Stimulated activated CD8-positive, alpha-beta memory T cell treated with anti-CD3 and anti-CD28 coated beads, Interleukin-4, amount 100 ng/mL, for 48 hours (primary cell): ENCODE results near the gene SH3BP1.
"Not testable (repeated sequence)": the region's sequence is repeated elsewhere in the genome, so short reads cannot be mapped to it uniquely, and the experiment has no call there.

Experiments used
- DNase-seq: peaks from one replicate; pipeline ENCODE4 v3.0.0-alpha.2; 2020

SH3BP1 gene, protein sequence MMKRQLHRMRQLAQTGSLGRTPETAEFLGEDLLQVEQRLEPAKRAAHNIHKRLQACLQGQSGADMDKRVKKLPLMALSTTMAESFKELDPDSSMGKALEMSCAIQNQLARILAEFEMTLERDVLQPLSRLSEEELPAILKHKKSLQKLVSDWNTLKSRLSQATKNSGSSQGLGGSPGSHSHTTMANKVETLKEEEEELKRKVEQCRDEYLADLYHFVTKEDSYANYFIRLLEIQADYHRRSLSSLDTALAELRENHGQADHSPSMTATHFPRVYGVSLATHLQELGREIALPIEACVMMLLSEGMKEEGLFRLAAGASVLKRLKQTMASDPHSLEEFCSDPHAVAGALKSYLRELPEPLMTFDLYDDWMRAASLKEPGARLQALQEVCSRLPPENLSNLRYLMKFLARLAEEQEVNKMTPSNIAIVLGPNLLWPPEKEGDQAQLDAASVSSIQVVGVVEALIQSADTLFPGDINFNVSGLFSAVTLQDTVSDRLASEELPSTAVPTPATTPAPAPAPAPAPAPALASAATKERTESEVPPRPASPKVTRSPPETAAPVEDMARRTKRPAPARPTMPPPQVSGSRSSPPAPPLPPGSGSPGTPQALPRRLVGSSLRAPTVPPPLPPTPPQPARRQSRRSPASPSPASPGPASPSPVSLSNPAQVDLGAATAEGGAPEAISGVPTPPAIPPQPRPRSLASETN

DNA sequence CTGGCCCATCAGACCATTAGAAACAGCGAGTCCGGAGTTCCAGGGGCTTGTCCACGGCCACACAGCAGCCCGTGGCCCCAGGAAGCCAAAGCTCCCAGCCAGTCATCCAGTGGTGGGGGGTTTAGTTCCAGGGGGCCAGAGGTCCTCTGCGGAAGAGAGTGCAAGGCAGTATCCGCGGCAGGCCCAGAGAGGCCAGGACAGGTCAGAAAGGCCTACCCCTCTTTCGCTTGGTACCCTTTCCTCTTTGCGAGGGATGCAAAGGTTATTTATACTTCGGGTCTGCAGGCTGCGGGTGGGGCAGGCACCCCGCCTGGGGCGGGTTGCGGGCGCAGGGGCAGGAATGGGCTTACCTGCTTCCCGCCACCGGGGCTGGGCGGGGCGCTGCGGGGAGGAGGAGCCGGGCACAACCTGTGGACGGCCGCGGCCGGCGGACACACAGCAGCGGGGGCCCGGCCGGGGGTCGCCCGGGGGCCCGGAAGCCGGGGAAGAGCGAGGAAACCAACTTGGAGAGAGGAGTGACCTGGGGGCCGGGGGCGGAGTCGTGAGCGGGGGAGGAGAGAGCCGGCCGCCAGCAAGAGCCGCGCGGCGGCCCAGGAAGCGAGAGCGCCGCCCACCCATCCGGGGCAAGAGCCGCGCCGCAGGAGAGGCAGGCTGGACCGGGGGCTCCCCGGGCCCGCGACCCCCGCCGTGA lies at the start of gene SH3BP1:
Gene SH3BP1 (plus strand): TSS at position 600 of the 691 bp plus-strand sequence. CDS start 119 bp downstream, outside the sequence.
- DNase-seq, result peak; percentile 73

DNA sequence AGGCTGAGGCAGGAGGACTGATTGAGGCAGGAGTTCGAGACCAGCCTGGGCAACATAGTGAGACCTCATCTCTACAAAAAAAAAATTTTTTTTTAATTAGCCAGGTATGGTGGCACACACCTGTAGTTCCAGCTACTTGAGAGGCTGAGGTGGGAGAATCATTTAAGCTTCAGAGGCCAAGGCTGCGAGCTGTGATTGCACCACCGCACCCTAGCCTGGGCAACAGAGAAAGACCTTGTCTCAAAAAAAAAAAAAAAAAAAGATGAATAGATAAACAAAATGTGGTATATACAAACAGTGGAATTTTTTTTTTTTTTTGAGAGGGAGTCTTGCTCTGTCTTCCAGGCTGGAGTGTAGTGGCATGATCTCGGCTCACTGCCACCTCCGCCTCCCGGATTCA lies 48.4 kb upstream of the SH3BP1 start:
- not testable (repeated sequence) for DNase-seq

DNA sequence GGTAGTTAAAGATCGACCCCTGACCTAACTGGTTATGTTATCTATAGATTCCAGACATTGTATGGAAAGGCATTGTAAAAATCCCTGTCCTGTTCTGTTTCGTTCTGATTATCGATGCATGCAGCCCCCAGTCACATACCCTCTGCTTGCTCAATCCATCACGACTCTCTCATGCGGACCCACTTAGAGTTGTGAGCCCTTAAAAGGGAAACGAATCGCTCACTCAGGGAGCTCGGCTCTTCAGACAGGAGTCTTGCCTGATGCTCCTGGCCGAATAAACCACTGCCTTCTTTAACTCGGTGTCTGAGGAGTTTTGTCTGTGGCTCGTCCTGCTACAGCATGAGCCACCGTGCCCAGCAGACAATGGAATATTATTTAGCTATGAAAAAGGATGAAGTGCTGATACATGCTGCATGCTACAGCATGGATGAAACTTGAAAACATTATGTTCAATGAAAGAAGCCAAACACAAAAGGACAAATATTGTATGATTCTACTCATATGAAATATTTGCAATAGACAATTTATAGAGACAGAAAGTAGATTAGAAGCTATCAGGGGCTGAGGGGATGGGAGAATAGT lies 47.6 kb upstream of the SH3BP1 start:
- no peak for DNase-seq

DNA sequence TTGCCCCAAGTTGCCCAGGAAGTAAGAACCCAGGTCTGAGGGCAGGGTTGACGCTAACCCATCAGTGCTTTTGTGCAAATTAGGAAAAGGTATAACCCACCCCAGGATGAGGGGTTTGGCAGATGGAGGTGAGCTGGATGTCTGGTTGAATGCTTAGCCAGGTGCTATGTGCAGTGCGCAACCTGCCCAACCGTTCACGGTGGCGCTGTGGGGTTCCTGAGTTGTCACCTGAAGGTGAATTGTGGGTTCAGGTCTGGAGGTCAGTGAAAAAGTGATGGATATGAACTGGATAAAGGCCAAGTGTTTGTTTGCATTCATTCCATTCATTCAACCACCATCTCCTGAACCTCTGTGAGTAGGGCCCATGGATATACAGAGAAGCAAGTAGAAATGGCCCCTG lies 45.2 kb upstream of the SH3BP1 start:
- no peak for DNase-seq

DNA sequence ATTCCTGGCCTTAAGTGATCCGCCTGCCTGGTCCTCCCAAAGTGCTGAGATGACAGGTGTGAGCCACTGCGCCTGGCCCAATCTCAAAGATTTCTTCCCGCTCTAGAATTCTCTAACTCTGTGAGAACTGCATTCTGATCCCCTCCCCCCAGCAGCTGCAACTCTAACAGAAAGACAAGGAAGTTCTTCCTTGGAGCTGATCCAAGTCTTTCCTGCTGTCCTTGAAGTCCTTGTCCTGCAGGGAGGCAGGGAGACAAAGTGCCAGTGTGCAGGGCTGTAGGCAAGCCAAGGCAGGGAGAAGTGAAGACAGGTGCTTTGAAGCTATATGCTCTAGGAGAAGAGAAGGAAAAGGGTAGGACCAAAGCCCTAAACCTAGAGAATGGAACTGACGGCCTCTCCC lies 40.3 kb upstream of the SH3BP1 start:
- DNase-seq, result no peak

DNA sequence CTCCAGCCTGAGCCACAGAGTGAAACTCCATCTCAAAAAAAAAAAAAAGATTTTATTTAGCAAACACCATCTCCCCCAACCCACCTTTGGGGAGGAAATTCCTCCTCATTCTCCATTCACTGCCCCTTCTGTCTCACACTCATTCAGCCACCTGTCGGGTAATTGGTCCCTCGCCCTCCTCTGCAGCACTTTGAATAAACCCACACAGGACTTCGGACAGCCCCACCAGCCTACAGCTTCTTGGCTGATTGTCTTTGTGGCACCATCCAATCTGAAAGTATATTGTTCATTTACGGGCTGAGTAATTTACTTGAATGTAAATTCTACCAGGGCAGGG lies 38.3 kb upstream of the SH3BP1 start:
- no peak for DNase-seq

DNA sequence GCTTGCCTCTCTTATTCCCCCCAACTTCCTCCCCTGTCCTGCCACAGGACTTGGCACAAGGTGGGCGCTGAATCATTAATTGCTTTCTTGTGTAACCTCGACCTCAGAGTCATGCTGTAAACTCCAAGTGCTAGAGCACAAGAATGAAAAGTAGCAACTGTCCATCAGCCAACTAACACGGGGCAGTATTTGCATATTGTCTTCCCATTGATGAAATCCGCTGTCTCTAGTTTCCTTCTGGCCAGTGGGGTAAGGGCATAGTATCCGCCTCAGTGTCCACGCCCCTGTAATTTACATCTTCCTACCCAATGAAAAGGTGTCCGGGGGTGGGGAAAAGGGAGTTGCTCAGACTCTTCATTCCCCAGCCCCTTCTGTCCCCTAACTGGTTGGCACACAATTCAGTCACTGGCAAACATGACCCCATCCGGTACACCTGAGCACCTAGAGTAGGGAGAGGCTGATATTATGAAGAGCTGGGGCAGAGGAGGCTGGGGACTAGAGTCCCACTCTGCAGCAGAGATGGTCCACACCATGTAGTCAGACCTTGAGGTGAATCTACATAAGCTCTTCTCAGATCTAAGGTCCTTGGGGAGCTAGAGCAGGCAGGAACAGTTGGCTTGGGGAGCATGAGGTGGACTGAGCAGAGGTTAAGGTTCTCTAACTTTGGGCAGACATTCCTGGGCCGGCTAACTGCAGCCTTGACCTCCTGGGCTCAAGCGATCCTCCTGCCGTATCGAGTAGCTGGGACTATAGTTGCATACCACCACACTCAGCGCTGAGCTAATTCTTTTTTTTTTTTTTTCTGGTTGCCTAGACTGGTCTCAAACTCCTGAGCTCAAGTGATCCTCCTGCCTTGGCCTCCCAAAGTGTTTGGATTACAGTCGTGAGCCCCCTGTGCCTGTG lies 37.7 kb upstream of the SH3BP1 start:
- DNase-seq, result no peak

DNA sequence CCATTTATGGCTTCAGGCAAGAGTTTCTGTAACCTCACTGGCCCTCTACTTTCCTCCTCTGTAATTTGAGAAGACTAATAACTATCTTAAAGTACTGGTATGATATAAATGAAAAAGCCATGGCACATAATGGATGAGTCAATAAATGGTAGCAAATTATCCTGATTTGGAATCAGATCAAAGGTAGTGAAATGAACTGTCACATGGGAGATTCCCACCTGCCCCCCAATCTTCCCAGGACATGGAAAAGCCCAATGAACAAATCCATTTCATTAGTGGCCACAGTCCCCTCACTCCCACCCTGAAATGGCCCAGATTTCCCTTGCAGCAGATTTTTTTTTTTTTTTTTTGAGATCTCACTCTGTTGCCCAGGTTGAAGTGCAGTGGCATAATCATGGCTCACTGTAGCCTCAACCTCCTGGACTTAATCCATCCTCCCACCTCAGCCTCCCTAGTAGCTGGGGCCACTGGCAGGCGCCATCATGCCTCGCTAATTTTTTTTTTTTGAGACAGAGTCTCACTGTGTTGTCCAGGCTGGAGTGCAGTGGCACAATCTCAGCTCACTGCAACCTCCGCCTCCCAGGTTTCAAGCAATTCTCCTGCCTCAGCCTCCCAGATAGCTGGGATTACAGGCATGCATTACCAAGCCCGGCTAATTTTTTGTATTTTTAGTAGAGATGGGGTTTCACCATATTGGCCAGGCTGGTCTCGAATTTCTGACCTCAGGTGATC lies 36.8 kb upstream of the SH3BP1 start:
- not testable (repeated sequence) for DNase-seq

DNA sequence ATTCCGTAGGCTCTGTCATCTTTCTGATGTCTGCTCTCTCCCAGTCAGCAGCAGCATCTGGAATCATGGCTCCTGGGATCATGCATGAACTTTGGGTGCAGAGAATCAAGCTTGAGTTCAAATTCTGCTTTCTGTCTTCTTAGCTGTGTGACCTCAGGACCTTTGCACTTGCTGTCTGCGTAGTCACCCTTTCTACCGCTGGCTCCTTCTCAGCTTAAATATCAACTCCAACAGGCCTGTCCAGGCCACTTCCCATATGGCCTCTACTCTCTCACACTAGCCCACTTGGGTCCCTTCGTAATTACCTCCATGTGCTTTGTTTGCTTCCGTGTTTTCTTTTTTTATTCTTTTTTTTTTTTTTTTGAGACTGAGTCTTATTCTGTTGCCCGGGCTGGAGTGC lies 35.4 kb upstream of the SH3BP1 start:
- no peak for DNase-seq

DNA sequence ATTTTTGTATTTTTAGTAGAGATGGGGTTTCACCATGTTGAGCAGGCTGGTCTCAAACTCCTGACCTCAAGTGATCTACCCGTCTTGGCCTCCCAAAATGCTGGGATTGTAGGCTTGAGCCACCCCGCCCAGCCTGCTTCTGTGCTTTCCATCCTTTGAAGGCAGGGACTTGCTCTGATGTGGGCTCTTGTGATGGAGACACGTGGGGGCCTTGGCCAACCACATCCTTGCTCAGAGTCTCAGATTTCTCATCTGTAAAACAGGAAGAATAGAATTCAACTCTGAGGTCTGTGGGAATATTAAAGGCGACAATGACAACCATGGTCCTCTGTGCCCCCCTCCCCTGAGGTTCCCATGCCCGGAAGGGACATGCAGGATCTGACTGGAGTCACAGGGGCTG lies 34.6 kb upstream of the SH3BP1 start:
- DNase-seq, result peak; percentile 49

DNA sequence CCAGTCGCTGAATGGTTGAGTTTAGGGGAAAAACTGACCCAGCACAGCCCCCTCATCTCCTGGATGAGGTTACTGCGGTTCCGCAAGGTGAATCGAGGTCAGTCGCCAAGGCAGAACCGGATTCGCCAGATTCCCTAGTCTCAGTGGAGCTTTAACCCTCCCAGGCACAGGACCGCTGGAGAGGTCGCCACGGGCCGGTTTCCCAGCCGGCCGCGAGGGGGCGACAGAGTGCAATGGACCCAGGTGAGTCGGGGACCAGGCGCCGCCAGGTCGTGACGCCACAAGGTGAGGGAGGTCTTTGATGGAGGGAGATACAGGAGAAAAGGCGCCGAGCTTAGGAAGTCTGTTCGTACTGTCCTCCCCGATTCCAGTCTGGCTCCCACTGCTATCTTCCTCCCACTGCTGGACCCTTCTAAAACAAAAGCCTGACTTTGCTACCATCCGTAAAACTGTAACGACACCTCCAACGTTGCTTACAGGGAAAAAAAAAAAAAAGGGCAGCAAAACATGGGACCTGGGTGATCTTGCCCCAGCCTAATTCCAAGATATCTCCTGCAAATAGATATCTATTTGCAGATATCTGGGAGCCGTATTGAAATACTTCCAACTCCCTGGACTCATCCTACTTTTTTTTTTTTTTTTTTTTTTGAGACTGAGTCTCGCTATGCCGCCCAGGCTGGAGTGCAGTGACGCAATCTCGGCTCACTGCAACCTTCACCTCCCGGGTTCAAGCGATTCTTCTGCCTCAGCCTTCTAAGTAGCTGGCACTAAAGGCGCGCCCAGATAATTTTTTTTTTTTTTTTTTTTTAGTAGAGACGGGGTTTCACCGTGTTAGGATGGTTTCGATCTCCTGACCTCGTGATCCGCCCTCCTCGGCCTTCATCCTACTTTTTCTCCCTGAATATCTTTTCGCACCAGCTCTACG lies 32.2 kb upstream of the SH3BP1 start:
- peak; percentile 96 for DNase-seq

DNA sequence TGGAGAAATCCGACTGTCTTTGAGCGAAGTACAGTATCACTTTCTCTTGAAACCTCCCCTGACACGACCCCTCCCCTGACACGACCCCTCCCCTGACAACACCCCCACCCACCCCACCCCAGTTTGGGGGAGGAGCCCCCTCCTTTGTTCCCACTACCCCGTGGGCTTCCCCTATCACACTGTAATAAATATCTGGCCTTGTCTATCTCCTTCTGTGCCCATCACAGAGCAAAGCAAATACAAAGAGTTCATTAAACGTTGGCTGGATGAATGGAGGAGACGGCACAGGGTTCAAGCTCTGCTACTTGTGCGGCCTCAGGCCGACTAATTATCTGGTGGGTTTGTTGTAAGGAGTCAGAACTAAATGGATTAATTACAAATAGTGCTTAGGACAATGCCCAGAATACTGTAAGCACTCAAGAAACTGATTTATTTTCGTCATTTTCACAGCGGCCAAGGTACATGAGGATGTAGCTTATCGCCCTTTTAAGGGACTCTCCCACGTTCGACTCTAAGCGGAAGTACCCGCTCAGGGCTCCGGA lies 31.5 kb upstream of the SH3BP1 start:
- no peak for DNase-seq

DNA sequence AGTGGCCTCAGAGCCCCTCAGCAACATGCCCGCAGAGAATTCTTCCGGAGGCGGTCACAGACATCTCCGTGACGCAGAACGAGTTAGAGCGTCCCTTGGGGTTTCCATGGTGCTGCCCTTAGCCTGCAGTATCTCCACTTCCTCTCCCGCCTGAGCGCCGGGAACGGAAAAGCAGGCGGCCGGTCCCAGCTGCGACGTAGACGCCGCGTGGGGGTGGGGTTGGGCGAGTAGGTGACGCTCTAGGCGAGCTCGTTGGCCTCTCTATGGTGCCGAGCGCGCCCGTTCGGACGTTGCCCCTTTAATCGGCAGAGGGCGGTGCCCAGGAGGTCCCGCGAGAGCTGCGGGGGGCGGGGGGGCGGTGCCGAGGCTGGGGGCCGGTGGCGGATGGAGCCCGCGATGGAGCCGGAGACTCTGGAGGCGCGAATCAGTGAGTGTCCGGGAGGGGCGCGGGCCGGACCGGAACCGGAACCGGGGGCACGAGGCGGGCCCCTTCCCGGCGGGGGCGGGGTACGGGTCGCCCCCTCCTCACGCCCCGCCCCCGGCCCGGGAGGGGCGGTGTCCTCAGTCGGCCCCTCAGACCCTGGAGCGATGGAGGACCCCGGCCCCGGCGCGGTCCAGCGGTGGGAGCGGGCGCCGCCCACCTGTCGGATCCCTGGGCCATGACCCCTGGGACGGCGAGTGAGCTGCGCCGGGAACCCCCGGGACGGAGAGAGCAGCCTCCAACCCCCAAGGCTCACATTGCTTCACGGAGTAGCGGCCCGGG lies 30.8 kb upstream of the SH3BP1 start, which contains the start of gene GGA1:
Gene GGA1 (plus strand): TSS at position 358 of the 763 bp plus-strand sequence. CDS start 27 bp downstream, at position 385.
- peak; percentile 96 for DNase-seq

DNA sequence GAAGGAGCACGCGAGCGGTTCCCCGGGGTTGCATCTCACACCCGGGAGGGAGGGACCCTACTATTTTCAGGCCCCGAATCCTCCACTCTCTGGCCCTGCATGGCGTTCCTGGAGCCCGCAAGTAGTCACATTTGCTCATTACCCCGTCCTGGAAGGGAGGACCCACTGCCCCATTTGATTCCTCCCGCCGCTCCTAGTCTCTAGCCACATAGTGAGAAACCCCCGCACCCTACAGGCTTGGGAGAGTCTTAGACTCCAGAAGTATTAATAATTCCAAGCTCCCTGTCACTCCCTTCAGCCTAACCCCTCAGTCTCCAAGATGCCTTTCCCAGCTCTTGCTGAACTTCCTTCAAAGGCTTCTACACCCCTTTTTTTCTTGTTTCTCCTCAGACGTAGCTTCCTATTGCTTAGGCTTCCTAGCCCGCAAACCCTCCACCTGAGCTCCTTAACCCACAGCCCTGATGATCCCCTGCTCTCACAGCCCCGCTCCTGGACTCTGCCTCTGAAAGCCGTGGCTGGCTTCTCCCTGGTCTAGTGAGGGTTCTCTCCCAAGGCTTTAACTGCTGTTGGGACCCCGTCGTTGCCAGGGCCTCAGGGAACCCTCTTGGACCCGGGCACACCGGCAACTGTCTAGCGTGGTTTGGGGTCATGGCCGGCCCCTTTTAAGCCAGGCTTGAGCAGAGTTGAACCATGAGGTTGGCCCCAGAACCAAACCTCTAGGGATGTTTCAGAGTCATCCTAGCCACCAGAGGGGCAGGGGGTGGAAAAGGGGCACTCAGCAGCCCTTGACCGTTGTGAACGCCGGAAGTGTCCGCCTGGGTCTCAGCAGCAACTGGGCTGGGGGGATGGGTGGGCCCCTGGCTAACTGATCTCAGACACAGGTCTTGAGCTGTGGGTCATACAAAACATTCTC lies 30.0 kb upstream of the SH3BP1 start:
- no peak for DNase-seq

DNA sequence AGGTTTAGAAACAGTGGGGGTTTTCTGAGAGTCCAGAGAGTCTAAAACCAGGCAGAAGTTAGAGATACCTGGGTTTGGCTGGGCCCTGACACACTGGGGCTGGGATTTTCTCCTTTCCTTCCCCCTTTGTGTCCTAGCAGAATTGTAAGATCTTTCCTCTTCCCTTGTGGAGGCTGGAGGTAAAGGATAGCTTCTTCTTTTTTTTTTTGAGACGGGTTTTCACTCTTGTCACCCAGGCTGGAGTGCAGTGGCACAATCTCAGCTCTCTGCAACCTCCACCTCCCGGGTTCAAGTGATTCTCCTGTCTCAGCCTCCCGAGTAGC lies 29.4 kb upstream of the SH3BP1 start:
- DNase-seq, result not testable (repeated sequence)

DNA sequence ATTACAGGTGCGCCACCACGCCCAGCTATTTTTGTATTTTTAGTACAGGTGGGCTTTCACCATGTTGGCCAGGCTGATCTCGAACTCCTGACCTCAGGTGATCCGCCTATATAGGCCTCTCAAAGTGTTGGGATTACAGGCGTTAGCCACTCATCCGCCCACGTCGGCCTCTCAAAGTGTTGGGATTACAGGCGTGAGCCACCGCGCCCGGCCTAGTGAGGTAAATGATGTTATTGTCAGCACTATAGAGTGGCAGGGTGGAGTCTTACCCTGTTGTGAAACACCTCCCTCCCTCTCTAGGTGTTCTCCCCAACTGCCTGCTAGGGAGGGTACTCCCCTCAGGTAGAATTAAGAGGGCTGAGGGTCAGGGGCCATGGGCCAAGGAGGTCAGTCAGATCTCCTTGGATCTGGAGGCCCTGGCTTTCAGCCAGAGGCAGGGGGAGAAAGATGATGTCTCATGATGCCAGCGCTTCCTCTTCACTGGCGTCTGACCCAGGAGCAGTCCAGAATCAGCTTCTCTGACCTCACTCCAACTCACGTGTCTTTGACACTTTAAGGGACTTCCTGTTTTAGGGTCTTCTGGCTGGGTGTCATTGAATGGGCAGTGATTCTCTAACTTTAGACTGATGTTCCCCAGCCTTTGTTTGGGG lies 28.9 kb upstream of the SH3BP1 start:
- no peak for DNase-seq

DNA sequence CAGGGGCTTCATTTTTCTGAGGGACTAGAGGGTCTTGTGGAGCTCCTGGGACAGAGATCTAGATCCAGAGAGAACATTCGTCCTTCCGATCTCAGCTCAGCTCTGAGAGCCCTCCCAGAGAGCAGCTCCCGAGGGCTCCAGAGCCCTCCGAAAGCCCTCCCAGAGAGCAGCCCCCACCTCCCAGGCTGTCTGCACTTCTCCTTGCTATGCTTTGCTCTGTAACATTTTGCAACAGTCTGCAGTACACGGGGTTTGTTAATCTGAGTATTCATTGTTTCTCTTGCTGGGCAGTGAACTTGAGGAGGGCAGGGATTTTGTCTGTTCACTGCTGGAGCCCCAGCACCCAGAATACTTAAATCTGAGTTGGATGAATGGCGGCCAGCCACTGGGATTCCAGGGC lies 28.3 kb upstream of the SH3BP1 start:
- DNase-seq, result no peak
